GM23338 (cell line): ENCODE results near the gene LTBP2. TPM values are rescaled to one million over a fixed set of nuclear protein-coding genes. Genes with fewer than 3 reads are reported as not detected.

Source experiments
- ATAC-seq: fragments of 200-7000 bp; cut with Tn5 transposase; 3 replicates; pipeline ENCODE4 v1.9.1; 2020
- DNase-seq: peaks from one replicate; pipeline ENCODE4 v3.0.0-alpha.2; 2015; ENCODE audit warnings: low spot score
- H2AFZ ChIP-seq: fragments of 200-600 bp; sonication (generic); 2 replicates; pipeline ENCODE4 v1.8.0; 2016; ENCODE audit warnings: antibody characterized with exemption, mild to moderate bottlenecking, moderate library complexity
- H3F3A ChIP-seq: fragments of 200-600 bp; sonication (generic); replicated peaks from 2 replicates; pipeline ENCODE4 v1.8.0; 2017; ENCODE audit warnings: antibody characterized with exemption, mixed run types, low read depth
- H3K27ac ChIP-seq: fragments of 200-600 bp; sonication (generic); 2 replicates; pipeline ENCODE4 v1.6.1; 2016; ENCODE audit warnings: low read depth
- H3K27me3 ChIP-seq: fragments of 200-600 bp; sonication (generic); 2 replicates; pipeline ENCODE4 v1.8.0; 2016; ENCODE audit warnings: mild to moderate bottlenecking, mixed run types, moderate library complexity; ENCODE audit not compliant: insufficient read depth
- H3K36me3 ChIP-seq: fragments of 200-600 bp; sonication (generic); 2 replicates; pipeline ENCODE4 v1.8.0; 2016; ENCODE audit warnings: mild to moderate bottlenecking; ENCODE audit not compliant: insufficient read depth
- H3K4me1 ChIP-seq: fragments of 200-600 bp; sonication (generic); 2 replicates; pipeline ENCODE4 v1.8.0; 2016; ENCODE audit warnings: mild to moderate bottlenecking, moderate library complexity; ENCODE audit not compliant: insufficient read depth
- H3K4me2 ChIP-seq: fragments of 200-600 bp; sonication (generic); 2 replicates; pipeline ENCODE4 v1.7.1; 2017; ENCODE audit warnings: mixed run types
- H3K4me3 ChIP-seq: fragments of 200-600 bp; sonication (generic); 2 replicates; pipeline ENCODE4 v1.6.1; 2016; ENCODE audit warnings: mixed run types
- H3K79me2 ChIP-seq: fragments of 200-600 bp; sonication (generic); replicated peaks from 2 replicates; pipeline ENCODE4 v1.8.0; 2017; ENCODE audit warnings: mild to moderate bottlenecking; ENCODE audit not compliant: insufficient read depth
- H3K9me2 ChIP-seq: fragments of 200-600 bp; sonication (generic); 2 replicates; pipeline ENCODE4 v1.8.0; 2017; ENCODE audit not compliant: insufficient read depth
- H4K20me1 ChIP-seq: fragments of 200-600 bp; sonication (generic); replicated peaks from 2 replicates; pipeline ENCODE4 v1.8.0; 2017; ENCODE audit warnings: mild to moderate bottlenecking; ENCODE audit not compliant: insufficient read depth
- H3K27ac Mint-ChIP-seq: 2 replicates; pipeline ENCODE4 v1.8.0; 2020; ENCODE audit warnings: inconsistent platforms, mild to moderate bottlenecking, moderate library complexity, mixed read lengths
- H3K27me3 Mint-ChIP-seq: 3 replicates; pipeline ENCODE4 v1.8.0; 2022; ENCODE audit warnings: low read depth, mild to moderate bottlenecking, moderate library complexity, mixed read lengths, inconsistent platforms; ENCODE audit not compliant: insufficient read depth, poor library complexity
- H3K36me3 Mint-ChIP-seq: 3 replicates; pipeline ENCODE4 v1.8.0; 2021; ENCODE audit warnings: low read depth, mild to moderate bottlenecking, inconsistent platforms, moderate library complexity, mixed read lengths
- H3K4me1 Mint-ChIP-seq: 3 replicates; pipeline ENCODE4 v1.8.0; 2020; ENCODE audit warnings: mild to moderate bottlenecking, inconsistent platforms, mixed read lengths
- H3K4me3 Mint-ChIP-seq: 3 replicates; pipeline ENCODE4 v1.8.0; 2021; ENCODE audit warnings: moderate library complexity, mild to moderate bottlenecking, inconsistent platforms, mixed read lengths
- H3K9me3 Mint-ChIP-seq: 3 replicates; pipeline ENCODE4 v1.8.0; 2020; ENCODE audit warnings: moderate library complexity, mild to moderate bottlenecking, inconsistent platforms, mixed read lengths
- CTCF ChIP-seq, 2 experiments: fragments of 200-600 bp in 1 of 2; sonication (generic) in 1 of 2; conservative IDR thresholded peaks; 2 replicates each; pipeline versions ENCODE4 v1.5.1 to v1.6.1; 2016 to 2017; ENCODE audit warnings: antibody characterized with exemption in 2 of 2, low read depth in 2 of 2, mild to moderate bottlenecking in 2 of 2, moderate library complexity in 1 of 2
- EZH2phosphoT487 ChIP-seq: fragments of 200-600 bp; sonication (generic); IDR thresholded peaks from one replicate; pipeline ENCODE4 v1.8.1; 2018; ENCODE audit warnings: antibody characterized with exemption; ENCODE audit not compliant: unreplicated experiment
- NANOG ChIP-seq: IDR thresholded peaks from 2 replicates; pipeline ENCODE4 v1.6.1; 2016; ENCODE audit warnings: antibody characterized with exemption, borderline replicate concordance
- REST ChIP-seq: IDR thresholded peaks from one replicate; pipeline ENCODE4 v1.6.1; 2018; ENCODE audit warnings: antibody characterized with exemption; ENCODE audit not compliant: unreplicated experiment
- STAT1 ChIP-seq: IDR thresholded peaks from one replicate; pipeline ENCODE4 v1.6.1; 2016; ENCODE audit warnings: antibody characterized with exemption; ENCODE audit not compliant: unreplicated experiment
- ZNF114 ChIP-seq: fragments of 250-450 bp; sonication (Bioruptor Pico); IDR thresholded peaks from 2 replicates; pipeline ENCODE4 v1.5.0; 2020; ENCODE audit warnings: mild to moderate bottlenecking, moderate library complexity
- ZNF331 ChIP-seq: fragments of 250-450 bp; sonication (Bioruptor Pico); IDR thresholded peaks from 2 replicates; pipeline ENCODE4 v1.5.0; 2020; ENCODE audit warnings: low read depth, mild to moderate bottlenecking, moderate library complexity
- ZNF462 ChIP-seq: fragments of 250-450 bp; sonication (Bioruptor Pico); IDR thresholded peaks from 2 replicates; pipeline ENCODE4 v1.5.0; 2020; ENCODE audit warnings: mild to moderate bottlenecking, moderate library complexity
- polyA plus RNA-seq: library from polyadenylated mRNA; unstranded; fragments of >200 nt; fragmentation: Nextera tagmentation; extraction: Ambion mirVana; gene quantifications from 2 replicates; pipeline ENCODE4 v1.2.1, GENCODE V29; 2016
- total RNA-seq: library from RNA; depleted of rRNA; stranded (reverse); fragments of >200 nt; shearing (Covaris generic); gene quantifications from 2 replicates; pipeline ENCODE4 v1.2.3, GENCODE V29; 2014

LTBP2 gene
- total and polyA plus RNA-seq, 2 experiments from 2014 or later, result 0.27 to 0.49 TPM

- H3K4me2 ChIP-seq, result no peak overlapping the region
- Mint-ChIP-seq H3K4me3 (no peak overlapping the region), H3K9me3 (no peaks in the 10 kb centered on the region), H3K27ac (no peak overlapping the region), H3K4me1 (no peaks in the 10 kb centered on the region; the same call in 2 of the 3 replicates), H3K27me3 (peaks cover 2% of the 10 kb centered on the region), H3K36me3 (no peaks in the 10 kb centered on the region; the same call in 2 of the 3 replicates)
- H3K79me2 ChIP-seq, result no peaks in the 10 kb centered on the region
- no peaks in the 10 kb centered on the region for H3K27me3 ChIP-seq
- no peak overlapping the region for H2AFZ ChIP-seq
- ATAC-seq, result no peak
- DNase-seq, result no peak
- no peaks in the 10 kb centered on the region for H3F3A ChIP-seq
- no peaks in the 10 kb centered on the region for H3K4me1 ChIP-seq
- no peaks in the 10 kb centered on the region for H3K36me3 ChIP-seq
- no peak overlapping the region for H3K4me3 ChIP-seq
- H3K9me2 ChIP-seq, result no peaks in the 10 kb centered on the region
- no peak for TF ChIP-seq STAT1
- no peak for TF ChIP-seq REST
- TF ChIP-seq ZNF462, result no peak
- TF ChIP-seq NANOG, result no peak
- no peak for TF ChIP-seq ZNF331 (CRISPR knock-in tag)
- no peak for TF ChIP-seq EZH2phosphoT487
- no peak for TF ChIP-seq CTCF (conservative IDR thresholded peaks at IDR 0.05; ENCODE audit: low read depth in 2 of 2)
- TF ChIP-seq ZNF114 (CRISPR knock-in tag), result no peak
- H3K27ac ChIP-seq, result no peak overlapping the region
- H4K20me1 ChIP-seq, result no peaks in the 10 kb centered on the region
Measured at GRCh38 chr14:74582910-74583581, 29.0 kb downstream of the LTBP2 start.
